GM21737 (cell line): ENCODE results near the gene HCFC2.

ENCODE experiments used
- ATAC-seq: cut with Tn5 transposase; IDR thresholded peaks from one replicate; pipeline ENCODE4 v1.9.1; 2021; ENCODE audit warnings: mild to moderate bottlenecking, moderate library complexity; ENCODE audit not compliant: unreplicated experiment

Gene HCFC2

GRCh38 chr12:104152685-104153241 is 88.4 kb downstream of the HCFC2 start:
- ATAC-seq = no peak

GRCh38 chr12:104154286-104154685 is 90.0 kb downstream of the HCFC2 start:
- ATAC-seq = no peak

GRCh38 chr12:104154806-104155205 is 90.5 kb downstream of the HCFC2 start:
- no peak for ATAC-seq
